SK-N-SH treated with all-trans-retinoic acid at 6 μM for 48 hours (cell line): ENCODE measurements around the gene TEP1.

ENCODE experiments used
- ARNTL ChIP-seq: fragments of 450-650 bp; formaldehyde crosslinking; IDR thresholded peaks from 2 replicates; pipeline ENCODE4 v1.5.0; 2020; ENCODE audit warnings: low read depth, mild to moderate bottlenecking, moderate library complexity, borderline replicate concordance
- CREB5 ChIP-seq: fragments of 250-450 bp; sonication (Bioruptor Pico); IDR thresholded peaks from 2 replicates; pipeline ENCODE4 v1.5.1; 2020; ENCODE audit warnings: low read depth, mild to moderate bottlenecking, moderate library complexity
- CSDC2 ChIP-seq: fragments of 250-450 bp; sonication (Bioruptor Pico); IDR thresholded peaks from 2 replicates; pipeline ENCODE4 v1.5.0; 2020; ENCODE audit warnings: mild to moderate bottlenecking, moderate library complexity
- ISL1 ChIP-seq: fragments of 250-450 bp; sonication (Bioruptor Pico); IDR thresholded peaks from 2 replicates; pipeline ENCODE4 v2.1.2; 2022; ENCODE audit warnings: mild to moderate bottlenecking, moderate library complexity
- PPARA ChIP-seq: fragments of 250-450 bp; sonication (Bioruptor Pico); IDR thresholded peaks from 2 replicates; pipeline ENCODE4 v1.5.0; 2020; ENCODE audit warnings: mild to moderate bottlenecking, borderline replicate concordance
- TOX ChIP-seq: fragments of 250-450 bp; sonication (Bioruptor Pico); IDR thresholded peaks from 2 replicates; pipeline ENCODE4 v1.8.0; 2021; ENCODE audit warnings: mild to moderate bottlenecking, moderate library complexity, borderline replicate concordance
- ZC3H10 ChIP-seq: fragments of 250-450 bp; sonication (Bioruptor Pico); IDR thresholded peaks from 2 replicates; pipeline ENCODE4 v1.5.1; 2021; ENCODE audit warnings: mild to moderate bottlenecking, moderate library complexity
- ZFP30 ChIP-seq: fragments of 450-650 bp; formaldehyde crosslinking; IDR thresholded peaks from 2 replicates; pipeline ENCODE4 v1.5.0; 2022; ENCODE audit warnings: mild to moderate bottlenecking, moderate library complexity
- ZNF565 ChIP-seq: fragments of 450-650 bp; formaldehyde crosslinking; conservative IDR thresholded peaks from 2 replicates; pipeline ENCODE4 v1.5.0; 2020; ENCODE audit warnings: low read depth, mild to moderate bottlenecking, moderate library complexity
- TF ChIP-seq, protein P1 (sequence below): fragments of 250-450 bp; sonication (Bioruptor Pico); IDR thresholded peaks from 2 replicates; pipeline ENCODE4 v1.8.0; 2020; ENCODE audit warnings: mild to moderate bottlenecking, moderate library complexity, borderline replicate concordance

- TF ChIP-seq ZC3H10, result no peak
- TF ChIP-seq CSDC2 (CRISPR knock-in tag), result no peak
- TF ChIP-seq ZFP30 (CRISPR knock-in tag), result no peak
- TF ChIP-seq CREB5 (CRISPR knock-in tag), result no peak
- no peak for TF ChIP-seq ZNF565 (CRISPR knock-in tag)
- TF ChIP-seq ISL1 (CRISPR knock-in tag), result no peak
- no peak for TF ChIP-seq TOX (CRISPR knock-in tag)
- TF ChIP-seq ARNTL (CRISPR knock-in tag), result no peak
- TF ChIP-seq PPARA (CRISPR knock-in tag), result no peak
- TF ChIP-seq, protein P1, sequence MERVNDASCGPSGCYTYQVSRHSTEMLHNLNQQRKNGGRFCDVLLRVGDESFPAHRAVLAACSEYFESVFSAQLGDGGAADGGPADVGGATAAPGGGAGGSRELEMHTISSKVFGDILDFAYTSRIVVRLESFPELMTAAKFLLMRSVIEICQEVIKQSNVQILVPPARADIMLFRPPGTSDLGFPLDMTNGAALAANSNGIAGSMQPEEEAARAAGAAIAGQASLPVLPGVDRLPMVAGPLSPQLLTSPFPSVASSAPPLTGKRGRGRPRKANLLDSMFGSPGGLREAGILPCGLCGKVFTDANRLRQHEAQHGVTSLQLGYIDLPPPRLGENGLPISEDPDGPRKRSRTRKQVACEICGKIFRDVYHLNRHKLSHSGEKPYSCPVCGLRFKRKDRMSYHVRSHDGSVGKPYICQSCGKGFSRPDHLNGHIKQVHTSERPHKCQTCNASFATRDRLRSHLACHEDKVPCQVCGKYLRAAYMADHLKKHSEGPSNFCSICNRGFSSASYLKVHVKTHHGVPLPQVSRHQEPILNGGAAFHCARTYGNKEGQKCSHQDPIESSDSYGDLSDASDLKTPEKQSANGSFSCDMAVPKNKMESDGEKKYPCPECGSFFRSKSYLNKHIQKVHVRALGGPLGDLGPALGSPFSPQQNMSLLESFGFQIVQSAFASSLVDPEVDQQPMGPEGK (CRISPR knock-in tag), result no peak
Measured at GRCh38 chr14:20440882-20441281, 27.6 kb upstream of the TEP1 start.
